GM12873 (cell line): ENCODE results near the gene DLX5.

Experiments used
- TF ChIP-seq, protein P1 (sequence below): IDR thresholded peaks from 2 replicates; pipeline ENCODE4 v1.5.1; 2012; ENCODE audit warnings: low read depth, mild to moderate bottlenecking, moderate library complexity, low read length, control low read depth; ENCODE audit not compliant: insufficient read depth; ENCODE audit errors: missing control alignments

The DLX5 gene

DNA sequence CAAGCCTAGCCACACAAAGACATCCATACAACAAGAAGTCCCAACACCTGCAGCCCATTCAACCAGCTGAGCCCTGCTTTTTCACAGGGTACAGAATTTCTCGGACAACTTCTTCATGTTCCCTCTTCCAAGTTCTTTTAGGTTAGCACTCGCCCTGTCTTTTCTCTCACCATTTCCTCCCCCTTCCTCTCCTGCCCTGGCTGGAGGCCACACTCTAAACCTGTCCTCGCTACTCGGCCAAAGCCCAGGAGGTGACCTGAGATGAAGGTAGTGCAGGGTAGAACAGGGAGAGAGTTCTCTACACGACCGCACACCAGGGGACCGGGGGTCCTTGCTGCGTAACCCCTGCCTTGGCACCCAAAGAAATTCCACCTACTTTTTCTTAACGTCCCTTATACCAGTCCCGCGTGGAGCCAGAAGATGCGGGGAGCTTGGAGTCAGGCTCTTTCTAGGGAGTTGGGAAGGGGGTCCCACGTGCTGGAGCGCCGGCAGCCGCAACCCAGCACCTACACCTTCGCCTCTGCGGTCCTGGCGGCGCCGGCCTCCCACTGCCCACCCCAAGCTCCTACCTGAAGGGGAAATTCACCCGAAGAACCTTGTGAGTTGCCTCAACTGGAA lies 35.3 kb downstream of the DLX5 start:
- TF ChIP-seq, protein P1, sequence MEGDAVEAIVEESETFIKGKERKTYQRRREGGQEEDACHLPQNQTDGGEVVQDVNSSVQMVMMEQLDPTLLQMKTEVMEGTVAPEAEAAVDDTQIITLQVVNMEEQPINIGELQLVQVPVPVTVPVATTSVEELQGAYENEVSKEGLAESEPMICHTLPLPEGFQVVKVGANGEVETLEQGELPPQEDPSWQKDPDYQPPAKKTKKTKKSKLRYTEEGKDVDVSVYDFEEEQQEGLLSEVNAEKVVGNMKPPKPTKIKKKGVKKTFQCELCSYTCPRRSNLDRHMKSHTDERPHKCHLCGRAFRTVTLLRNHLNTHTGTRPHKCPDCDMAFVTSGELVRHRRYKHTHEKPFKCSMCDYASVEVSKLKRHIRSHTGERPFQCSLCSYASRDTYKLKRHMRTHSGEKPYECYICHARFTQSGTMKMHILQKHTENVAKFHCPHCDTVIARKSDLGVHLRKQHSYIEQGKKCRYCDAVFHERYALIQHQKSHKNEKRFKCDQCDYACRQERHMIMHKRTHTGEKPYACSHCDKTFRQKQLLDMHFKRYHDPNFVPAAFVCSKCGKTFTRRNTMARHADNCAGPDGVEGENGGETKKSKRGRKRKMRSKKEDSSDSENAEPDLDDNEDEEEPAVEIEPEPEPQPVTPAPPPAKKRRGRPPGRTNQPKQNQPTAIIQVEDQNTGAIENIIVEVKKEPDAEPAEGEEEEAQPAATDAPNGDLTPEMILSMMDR = no peak

DNA sequence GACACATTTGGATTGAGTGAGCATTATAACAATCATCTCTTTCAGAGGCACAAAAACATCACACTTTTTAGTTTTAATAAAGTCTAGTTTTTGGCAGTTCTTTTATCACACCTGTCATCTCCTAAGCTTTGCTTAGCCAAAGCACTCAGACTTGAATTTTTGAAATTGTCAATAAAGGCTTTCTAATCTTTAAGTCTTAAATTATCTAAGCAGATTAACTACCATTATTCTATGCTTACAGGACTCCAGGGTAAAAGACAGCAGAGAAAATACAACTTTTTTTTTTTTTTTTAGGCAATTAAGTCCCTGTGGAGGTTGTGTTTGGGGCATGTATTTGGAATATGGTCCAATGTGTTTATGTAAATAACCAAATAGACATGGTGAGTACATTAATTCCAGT lies 36.9 kb downstream of the DLX5 start:
- TF ChIP-seq, protein P1 = no peak

DNA sequence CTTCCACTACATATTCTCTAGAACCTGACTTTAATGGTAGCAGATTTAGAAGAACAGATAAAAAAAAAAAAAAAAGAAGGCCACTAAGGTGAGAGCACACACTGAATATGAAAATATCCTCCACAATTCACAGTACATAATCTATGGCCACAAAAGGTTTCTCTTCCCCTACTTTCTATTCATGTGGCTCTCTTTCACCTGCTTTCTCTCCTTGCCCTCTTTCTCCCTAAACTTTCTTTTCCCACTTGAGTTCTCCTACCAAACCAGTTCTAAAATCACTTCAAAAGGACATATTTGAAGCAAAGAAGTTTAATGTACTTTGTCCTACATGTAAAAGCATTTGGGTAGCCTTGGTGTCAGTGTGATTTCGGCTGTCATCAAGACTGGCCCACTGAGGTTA lies 37.7 kb downstream of the DLX5 start:
- TF ChIP-seq, protein P1 = no peak

DNA sequence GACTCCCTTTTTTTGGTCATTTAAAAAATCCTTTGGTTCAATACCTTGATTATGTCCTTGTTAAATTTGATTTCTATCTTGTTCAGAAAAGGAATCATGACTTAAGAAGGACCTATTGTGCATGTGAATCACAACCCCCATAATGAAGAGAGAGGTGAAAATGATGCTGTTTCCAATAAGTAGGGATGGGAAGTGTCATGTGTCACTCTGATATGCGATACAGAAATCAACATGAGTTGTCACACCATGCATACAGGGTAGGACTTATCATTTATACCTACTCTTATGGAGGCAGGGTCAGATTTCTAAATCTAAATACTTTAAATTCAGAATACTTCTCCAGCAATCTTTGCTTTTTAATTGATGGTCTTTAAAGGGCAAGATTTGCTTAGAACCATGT lies 38.6 kb downstream of the DLX5 start:
- TF ChIP-seq, protein P1 = no peak

DNA sequence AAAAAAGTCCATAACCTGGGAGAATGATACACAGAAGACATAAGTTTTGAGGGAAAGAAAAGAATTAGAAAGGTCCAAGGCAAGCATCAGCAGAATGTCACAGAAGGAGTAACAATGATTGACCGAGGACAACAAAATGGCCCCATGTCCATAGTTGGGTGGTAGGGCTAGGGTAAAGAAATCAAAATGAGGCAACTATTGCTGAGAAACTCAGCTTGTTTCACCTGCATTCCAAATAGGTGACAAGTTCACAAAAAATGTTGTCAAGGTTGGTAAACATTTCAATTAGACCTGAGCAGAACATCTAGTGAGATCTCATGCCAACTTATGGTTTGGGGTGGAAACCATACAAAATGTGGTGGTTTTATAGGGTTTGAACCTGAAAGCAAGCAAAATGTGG lies 42.0 kb downstream of the DLX5 start:
- TF ChIP-seq, protein P1 = no peak

DNA sequence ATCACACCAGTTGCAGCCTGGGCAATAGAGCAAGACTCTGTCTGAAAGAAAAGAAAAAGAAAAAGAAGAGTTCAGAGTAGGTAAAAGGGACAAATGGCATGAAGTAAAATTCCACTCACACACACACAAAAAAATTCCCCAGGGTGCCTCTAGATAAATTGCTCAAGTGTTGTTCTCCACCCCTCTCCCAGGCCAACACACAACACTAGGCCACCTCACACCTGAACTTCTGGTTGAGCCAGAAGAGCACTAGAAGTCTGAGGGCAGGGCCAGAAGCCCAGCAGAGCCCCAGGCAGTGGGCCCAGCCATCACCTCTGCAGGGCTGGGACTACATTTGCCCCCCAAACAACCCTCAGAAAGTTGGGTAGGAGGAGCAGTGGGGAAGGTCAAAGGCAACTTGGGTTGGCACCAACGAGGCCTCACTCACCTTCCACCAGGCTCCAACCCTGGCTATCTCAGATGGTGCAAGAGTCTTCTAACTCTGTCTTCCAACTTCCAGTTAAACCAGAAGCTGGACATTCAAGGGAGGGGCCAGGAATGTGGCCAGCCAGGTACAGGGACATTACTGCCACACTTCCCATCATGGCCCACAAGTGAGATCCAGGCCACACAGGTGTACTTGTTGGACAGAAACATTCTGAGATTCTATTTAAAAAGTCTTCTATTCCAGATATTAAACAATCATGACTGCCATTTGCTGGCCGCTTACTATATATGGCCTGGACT lies 44.9 kb downstream of the DLX5 start:
- TF ChIP-seq, protein P1 = no peak

DNA sequence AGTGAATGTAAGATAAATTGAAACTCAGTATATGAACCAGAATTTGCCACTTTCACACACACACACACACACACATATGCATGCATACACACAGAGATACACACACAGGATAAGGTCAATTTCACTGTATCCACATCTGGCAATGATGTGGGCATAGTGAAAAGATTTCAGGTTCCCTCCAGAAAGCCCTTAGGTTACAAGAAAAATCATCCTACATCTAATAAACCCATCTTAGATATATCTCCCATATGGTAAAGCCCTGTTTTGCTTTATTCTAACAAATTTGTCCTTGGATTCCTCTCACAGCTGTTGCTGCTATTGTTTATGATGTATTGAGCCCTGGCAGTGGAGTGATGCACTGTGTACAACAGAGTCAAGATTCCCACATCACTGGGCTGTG lies 47.2 kb downstream of the DLX5 start:
- TF ChIP-seq, protein P1 = no peak
